Stimulated activated CD8-positive, alpha-beta memory T cell treated with anti-CD3 and anti-CD28 coated beads, Interleukin-15, amount 100 ng/mL, for 4 hours (primary cell): ENCODE results near the gene TIAM2.
"Not testable (repeated sequence)": the region's sequence is repeated elsewhere in the genome, so short reads cannot be mapped to it uniquely, and the experiment has no call there.

Experiments used
- DNase-seq, 2 donors: peaks; one replicate each; pipeline ENCODE4 v3.0.0-alpha.2; 2020; ENCODE audit warnings: low read depth in 2 of 2

TIAM2 gene

GRCh38 chr6:154995254-154996015 lies at the start of gene TIAM2:
Gene TIAM2 (plus strand): TSS chr6:154995315. CDS start chr6:155129224, 133,909 bp downstream.
- DNase-seq = no peak

- DNase-seq = no peak
Observed at GRCh38 chr6:154950979-154951344, 44.2 kb upstream of the TIAM2 start.

- DNase-seq = no peak
Observed at GRCh38 chr6:154951345-154952200, 43.5 kb upstream of the TIAM2 start.

- no peak for DNase-seq
Observed at GRCh38 chr6:154953644-154954043, 41.5 kb upstream of the TIAM2 start.

GRCh38 chr6:154954347-154954746 lies 40.8 kb upstream of the TIAM2 start:
- DNase-seq = no peak

- DNase-seq = no peak
Observed at GRCh38 chr6:154956771-154957522, 38.2 kb upstream of the TIAM2 start.

GRCh38 chr6:154958469-154958868 lies 36.6 kb upstream of the TIAM2 start:
- DNase-seq = no peak

- no peak for DNase-seq
Observed at GRCh38 chr6:154960299-154960843, 34.7 kb upstream of the TIAM2 start.

GRCh38 chr6:154960854-154961530 lies 34.1 kb upstream of the TIAM2 start:
- DNase-seq = no peak

GRCh38 chr6:154962753-154963152 lies 32.4 kb upstream of the TIAM2 start:
- DNase-seq = no peak

GRCh38 chr6:154966065-154966770 lies 28.9 kb upstream of the TIAM2 start:
- not testable (repeated sequence) for DNase-seq

GRCh38 chr6:154969796-154970195 lies 25.3 kb upstream of the TIAM2 start:
- no peak for DNase-seq

- DNase-seq = no peak
Observed at GRCh38 chr6:154974485-154975149, 20.5 kb upstream of the TIAM2 start.

- no peak for DNase-seq
Observed at GRCh38 chr6:154977588-154977987, 17.5 kb upstream of the TIAM2 start.

GRCh38 chr6:154980273-154981078 lies 14.6 kb upstream of the TIAM2 start:
- no peak for DNase-seq

- no peak for DNase-seq
Observed at GRCh38 chr6:154981079-154981870, 13.8 kb upstream of the TIAM2 start.

GRCh38 chr6:154984146-154984545 lies 11.0 kb upstream of the TIAM2 start:
- DNase-seq = no peak

GRCh38 chr6:154986787-154987235 lies 8.3 kb upstream of the TIAM2 start:
- no peak for DNase-seq
